Mucosa of stomach (tissue), 1 donor: ENCODE results near the gene SNX24.

Experiments used
- H3K27me3 ChIP-seq: one replicate; pipeline ENCODE4 v1.7.0; 2013; ENCODE audit warnings: mild to moderate bottlenecking, low read length; ENCODE audit not compliant: control insufficient read depth, insufficient read depth
- H3K36me3 ChIP-seq: one replicate; pipeline ENCODE4 v1.7.0; 2013; ENCODE audit warnings: low read length; ENCODE audit not compliant: control insufficient read depth, insufficient read depth
- H3K4me1 ChIP-seq: one replicate; pipeline ENCODE4 v1.7.0; 2013; ENCODE audit warnings: mild to moderate bottlenecking, low read length; ENCODE audit not compliant: control insufficient read depth, insufficient read depth
- H3K4me3 ChIP-seq: one replicate; pipeline ENCODE4 v1.7.0; 2013; ENCODE audit warnings: low read length
- H3K9ac ChIP-seq: one replicate; pipeline ENCODE4 v1.7.0; 2013; ENCODE audit warnings: mild to moderate bottlenecking, low read length, moderate library complexity
- H3K9me3 ChIP-seq: one replicate; pipeline ENCODE4 v1.7.0; 2013; ENCODE audit warnings: mild to moderate bottlenecking, low read length, moderate library complexity; ENCODE audit not compliant: control insufficient read depth
- donor health status: Pancreatic carcinoma.

The SNX24 gene

DNA sequence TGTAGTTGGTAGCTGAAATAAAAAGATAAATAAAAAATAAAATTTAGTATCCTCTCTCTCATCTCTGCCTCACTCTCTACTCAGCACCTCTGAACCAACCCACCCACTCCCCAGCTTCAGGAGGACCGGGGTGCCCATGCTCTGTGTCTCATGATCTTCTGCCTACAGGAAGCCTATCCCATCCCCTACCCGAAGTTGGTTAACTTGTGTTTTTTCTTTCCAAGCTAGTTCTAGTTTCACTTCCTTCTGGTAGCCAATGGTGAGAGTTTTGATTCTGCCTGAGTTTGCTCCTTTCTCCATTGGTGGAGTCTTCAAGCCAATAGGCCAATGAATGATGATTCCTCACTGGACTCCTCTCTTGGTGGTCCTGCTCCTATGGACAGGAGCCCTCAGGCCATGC, 32.1 kb downstream of the SNX24 start:
- H3K9ac ChIP-seq: no peak overlapping the region
- no peaks in the 10 kb centered on the region for H3K27me3 ChIP-seq

DNA sequence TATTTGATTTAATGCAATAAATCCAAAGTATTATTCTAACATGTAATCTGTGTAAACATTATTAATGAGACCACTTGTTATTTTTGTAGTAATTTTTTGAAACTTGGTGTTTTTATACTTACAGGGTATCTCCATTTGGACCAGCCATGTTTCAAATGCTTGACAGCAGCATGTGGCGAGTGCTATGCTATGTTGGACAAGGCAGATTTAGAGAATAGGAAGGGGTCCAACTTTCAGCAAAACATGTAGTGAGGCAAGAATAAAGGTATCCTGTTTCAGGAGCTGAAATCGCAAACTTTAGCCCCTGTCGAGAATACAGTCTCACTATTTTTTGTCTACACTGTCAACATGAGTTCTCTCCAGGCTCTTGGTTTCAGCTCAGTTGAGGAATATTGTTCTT, 33.7 kb downstream of the SNX24 start:
- Histone ChIP-seq H3K4me1 (no peaks in the 10 kb centered on the region), H3K4me3 (no peak overlapping the region), H3K36me3 (no peaks in the 10 kb centered on the region), H3K9ac (no peak overlapping the region), H3K27me3 (no peaks in the 10 kb centered on the region), H3K9me3 (no peaks in the 10 kb centered on the region)

More for the DNA sequence above, 32.1 kb downstream of the SNX24 start:
- Histone ChIP-seq H3K4me3 (no peak overlapping the region), H3K9me3 (no peaks in the 10 kb centered on the region), H3K4me1 (no peaks in the 10 kb centered on the region), H3K36me3 (no peaks in the 10 kb centered on the region)

DNA sequence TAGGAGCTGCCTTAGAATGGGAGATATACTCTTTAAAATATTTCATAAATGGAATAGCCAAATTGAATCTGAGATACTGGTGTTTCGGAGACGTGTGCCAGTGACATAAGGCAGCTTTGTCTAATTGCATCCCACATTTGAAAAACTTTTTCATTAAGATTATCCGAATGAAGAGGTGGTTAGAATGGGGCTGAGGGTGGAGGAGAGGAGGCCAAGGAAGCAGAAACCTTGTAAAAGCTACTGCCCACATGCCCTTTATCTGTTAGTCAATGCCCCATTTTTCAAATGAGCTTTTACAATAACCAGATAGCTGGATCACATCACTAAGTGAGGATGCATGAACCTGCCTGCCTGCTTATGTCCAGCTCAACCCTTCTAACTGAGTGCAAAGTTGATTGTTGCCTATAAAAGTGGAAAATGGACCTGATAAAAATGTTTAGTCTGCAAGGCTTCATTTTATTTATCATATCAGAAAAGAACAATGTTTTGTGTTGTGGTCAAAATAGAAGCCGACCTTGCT, 34.8 kb downstream of the SNX24 start:
- Histone ChIP-seq H3K36me3 (no peaks in the 10 kb centered on the region), H3K9me3 (no peaks in the 10 kb centered on the region), H3K27me3 (no peaks in the 10 kb centered on the region), H3K4me1 (no peaks in the 10 kb centered on the region), H3K4me3 (no peak overlapping the region), H3K9ac (no peak overlapping the region)

DNA sequence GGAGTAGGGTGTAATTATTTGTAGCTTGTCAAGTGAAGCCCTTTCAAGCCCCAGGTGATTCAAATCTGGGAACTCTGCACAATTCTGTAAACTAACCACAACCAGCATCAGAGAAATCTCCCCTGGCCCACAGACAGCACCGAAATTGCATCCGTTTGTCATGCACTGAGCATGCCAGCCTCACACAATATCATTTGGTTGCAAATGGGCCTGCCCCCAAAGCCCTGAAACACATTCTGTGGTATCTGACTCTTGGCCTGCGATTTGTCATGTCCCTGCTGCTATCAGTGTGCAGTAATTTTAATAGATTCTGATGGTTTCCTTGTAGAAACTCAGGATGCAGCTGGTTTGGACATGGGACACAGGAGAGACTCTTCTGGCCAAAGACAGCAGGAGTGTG, 35.3 kb downstream of the SNX24 start:
- Histone ChIP-seq H3K9me3 (no peaks in the 10 kb centered on the region), H3K4me1 (no peaks in the 10 kb centered on the region), H3K36me3 (no peaks in the 10 kb centered on the region), H3K27me3 (no peaks in the 10 kb centered on the region), H3K9ac (no peak overlapping the region), H3K4me3 (no peak overlapping the region)

DNA sequence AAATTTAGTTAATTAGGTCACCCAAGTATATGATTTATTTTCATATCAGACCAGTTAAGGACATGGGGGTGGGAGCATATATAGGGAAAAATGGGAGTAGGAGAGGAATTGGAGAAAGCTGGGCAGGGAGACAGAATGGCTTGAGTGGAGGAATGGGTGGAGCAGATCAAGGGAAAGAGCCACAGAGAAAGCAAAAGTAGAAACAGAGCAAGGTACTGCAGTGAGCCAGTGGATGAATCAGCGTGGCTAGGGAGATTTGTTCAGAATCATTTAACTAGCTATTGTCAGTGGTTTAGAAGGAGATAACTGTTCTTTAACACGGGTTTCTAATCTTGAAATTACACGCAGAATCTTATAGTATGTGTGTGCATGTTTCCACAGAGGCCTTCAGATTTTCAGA, 37.4 kb downstream of the SNX24 start:
- no peaks in the 10 kb centered on the region for H3K27me3 ChIP-seq
- no peaks in the 10 kb centered on the region for H3K36me3 ChIP-seq
- H3K9me3 ChIP-seq: no peaks in the 10 kb centered on the region
- H3K4me3 ChIP-seq: no peak overlapping the region
- no peak overlapping the region for H3K9ac ChIP-seq
- no peaks in the 10 kb centered on the region for H3K4me1 ChIP-seq

DNA sequence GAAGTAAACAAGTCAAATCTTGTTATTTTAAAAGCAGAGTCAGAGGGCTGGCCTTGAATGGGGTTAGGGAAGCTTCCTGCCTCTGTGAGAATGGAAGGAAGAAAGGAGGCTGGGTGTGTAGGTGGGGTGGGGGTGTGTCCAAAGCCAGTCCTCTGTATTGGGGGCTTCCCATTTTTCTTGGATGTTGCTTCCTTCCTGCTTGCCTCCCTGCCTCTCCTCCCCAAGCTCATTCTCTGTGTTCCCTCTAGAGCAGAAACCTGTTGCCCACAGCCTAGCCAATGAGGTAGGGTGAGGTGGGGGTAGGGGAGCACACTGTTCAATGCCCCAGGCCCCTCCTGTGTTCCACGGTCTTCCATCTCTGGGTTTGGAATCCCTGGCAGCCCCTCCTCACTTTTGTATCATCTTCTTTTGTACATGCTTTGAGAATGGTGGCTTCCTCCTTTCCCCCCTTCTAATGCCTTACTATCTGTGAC, 39.7 kb downstream of the SNX24 start:
- Histone ChIP-seq H3K9ac (no peak overlapping the region), H3K36me3 (no peaks in the 10 kb centered on the region), H3K4me3 (no peak overlapping the region), H3K4me1 (no peaks in the 10 kb centered on the region), H3K9me3 (no peaks in the 10 kb centered on the region), H3K27me3 (no peaks in the 10 kb centered on the region)

DNA sequence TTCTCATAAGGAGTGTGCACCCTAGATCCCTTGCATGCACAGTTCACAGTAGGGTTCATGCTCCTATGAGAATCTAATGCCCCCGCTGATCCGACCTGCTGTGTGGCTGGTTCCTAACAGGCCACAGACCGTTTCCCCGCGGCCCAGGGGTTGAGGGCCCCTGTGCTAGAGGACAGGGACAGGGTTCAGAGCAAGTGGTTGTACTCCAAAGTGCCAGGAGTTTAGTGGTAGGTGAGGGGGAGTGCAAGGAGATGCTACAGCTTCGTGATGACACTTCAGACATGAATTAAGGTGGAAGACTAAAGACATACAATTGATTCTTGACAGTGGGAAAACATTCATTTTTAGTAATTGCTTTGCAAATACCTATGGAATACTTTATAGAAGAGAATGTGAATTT, 40.5 kb downstream of the SNX24 start:
- Histone ChIP-seq H3K9me3 (no peaks in the 10 kb centered on the region), H3K27me3 (no peaks in the 10 kb centered on the region), H3K36me3 (no peaks in the 10 kb centered on the region), H3K9ac (no peak overlapping the region), H3K4me3 (no peak overlapping the region), H3K4me1 (no peaks in the 10 kb centered on the region)

DNA sequence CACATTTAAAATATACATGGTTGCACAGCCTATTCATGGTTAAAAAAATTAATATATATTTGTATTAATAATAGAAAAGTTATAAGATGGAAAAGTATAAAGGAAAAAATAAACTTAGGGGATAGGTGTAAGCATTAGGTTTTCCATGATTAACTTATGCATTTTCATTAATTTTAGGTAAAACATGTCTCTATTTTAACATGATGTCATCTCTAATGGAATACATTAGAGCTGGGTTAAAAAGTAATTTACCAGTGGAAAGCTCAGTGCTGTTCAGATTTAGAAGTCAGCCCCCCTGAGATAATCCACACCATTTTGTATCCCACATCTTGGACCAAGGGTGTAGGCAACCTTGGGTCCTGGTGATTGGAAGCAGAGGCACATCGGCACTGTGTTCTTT, 49.7 kb downstream of the SNX24 start:
- no peaks in the 10 kb centered on the region for H3K36me3 ChIP-seq
- H3K4me3 ChIP-seq: no peak overlapping the region
- H3K9me3 ChIP-seq: no peaks in the 10 kb centered on the region
- H3K9ac ChIP-seq: no peak overlapping the region
- no peaks in the 10 kb centered on the region for H3K4me1 ChIP-seq
- no peaks in the 10 kb centered on the region for H3K27me3 ChIP-seq

DNA sequence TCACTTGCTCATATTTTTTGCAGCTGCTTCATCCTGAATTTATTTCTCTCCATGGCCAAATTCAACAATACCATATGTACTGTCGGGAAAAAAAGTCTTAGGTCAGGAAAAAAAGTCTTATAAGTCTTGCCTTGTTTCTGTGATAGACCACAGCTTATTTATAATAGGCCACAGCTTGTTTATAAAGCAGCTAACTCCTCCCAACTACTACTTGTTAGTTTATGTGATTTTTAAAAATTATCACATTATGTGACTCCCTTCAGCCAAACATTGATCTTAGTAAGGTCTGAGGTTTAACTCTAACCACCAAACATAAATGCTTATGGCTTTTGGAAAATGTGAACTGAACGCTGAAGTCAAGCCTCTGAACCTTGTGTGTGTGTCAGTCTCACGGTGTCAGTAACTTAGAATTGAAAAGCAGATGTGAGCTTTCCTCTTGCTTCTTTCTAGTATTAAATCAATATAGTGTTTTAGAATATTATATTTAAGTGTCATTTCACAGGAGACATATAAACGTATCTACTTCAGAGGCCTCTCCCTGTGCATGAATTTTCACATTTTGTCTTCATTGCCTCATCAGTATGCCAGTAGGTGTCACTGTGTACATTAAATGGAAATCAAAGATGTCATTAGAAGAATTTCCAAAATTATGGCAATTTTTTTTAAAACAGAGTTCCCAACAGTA, 51.3 kb downstream of the SNX24 start:
- no peaks in the 10 kb centered on the region for H3K36me3 ChIP-seq

DNA sequence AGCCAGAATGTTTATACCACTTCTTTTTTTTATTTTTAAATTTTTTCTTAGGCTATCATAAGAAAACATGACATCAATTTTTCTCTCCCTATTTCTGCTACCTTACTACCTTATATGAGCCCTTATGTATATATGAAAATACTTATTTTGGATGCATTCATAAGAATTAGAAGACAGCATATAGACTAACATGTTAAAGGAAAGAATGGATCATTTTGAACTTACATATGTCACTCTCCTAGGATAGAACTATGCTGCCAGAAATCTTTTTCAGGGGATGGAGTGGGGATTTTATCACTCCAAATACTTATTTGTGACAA, 51.8 kb downstream of the SNX24 start:
- Histone ChIP-seq H3K4me1 (no peaks in the 10 kb centered on the region), H3K27me3 (no peaks in the 10 kb centered on the region), H3K9me3 (no peaks in the 10 kb centered on the region), H3K9ac (no peak overlapping the region), H3K4me3 (no peak overlapping the region), H3K36me3 (no peaks in the 10 kb centered on the region)

More for the DNA sequence above, 51.3 kb downstream of the SNX24 start:
- H3K4me3 ChIP-seq: no peak overlapping the region
- no peaks in the 10 kb centered on the region for H3K9me3 ChIP-seq
- no peaks in the 10 kb centered on the region for H3K4me1 ChIP-seq
- H3K27me3 ChIP-seq: no peaks in the 10 kb centered on the region
- H3K9ac ChIP-seq: no peak overlapping the region

DNA sequence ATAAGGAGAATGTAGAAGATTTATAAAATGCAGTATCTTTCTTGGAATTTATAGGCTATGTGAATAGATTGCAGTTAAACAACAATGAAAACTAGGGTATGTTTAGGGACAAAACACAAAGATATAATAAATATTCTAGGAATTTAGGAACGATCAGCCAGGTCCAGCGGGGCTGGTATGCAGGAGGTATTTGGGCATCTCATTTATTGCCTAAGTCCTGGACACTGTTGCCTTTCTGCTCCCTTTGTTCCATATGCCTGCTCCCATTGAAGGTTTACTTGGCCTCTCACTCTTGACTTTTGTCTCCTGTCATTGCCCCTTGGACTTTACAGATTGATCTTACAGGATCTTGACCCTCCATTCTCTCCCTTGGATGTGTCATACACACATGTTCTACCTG, 55.9 kb downstream of the SNX24 start:
- no peaks in the 10 kb centered on the region for H3K9me3 ChIP-seq
- H3K36me3 ChIP-seq: no peaks in the 10 kb centered on the region
- H3K27me3 ChIP-seq: no peaks in the 10 kb centered on the region
- no peak overlapping the region for H3K4me3 ChIP-seq
- H3K9ac ChIP-seq: no peak overlapping the region
- no peaks in the 10 kb centered on the region for H3K4me1 ChIP-seq

DNA sequence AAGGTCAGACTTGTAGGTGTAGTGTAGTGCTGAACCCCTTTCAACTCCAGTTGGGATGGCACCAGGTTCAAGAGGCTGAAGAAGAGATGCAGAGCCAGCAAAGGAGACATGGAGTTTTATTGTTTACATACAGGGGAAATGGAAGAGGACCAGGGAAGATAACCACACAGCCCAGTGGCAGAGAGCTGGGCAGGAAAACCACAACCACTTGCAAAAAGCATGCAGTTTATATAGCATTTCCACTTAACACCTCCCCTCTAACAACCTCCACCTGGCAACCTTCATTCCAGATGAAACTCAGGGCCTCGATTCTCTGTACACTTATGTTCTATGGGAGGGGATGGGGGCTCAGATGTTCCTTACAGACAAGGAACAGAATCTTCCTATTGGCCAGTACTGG, 56.9 kb downstream of the SNX24 start:
- Histone ChIP-seq H3K9me3 (no peaks in the 10 kb centered on the region), H3K4me3 (no peak overlapping the region), H3K36me3 (no peaks in the 10 kb centered on the region), H3K27me3 (no peaks in the 10 kb centered on the region), H3K4me1 (no peaks in the 10 kb centered on the region), H3K9ac (no peak overlapping the region)

DNA sequence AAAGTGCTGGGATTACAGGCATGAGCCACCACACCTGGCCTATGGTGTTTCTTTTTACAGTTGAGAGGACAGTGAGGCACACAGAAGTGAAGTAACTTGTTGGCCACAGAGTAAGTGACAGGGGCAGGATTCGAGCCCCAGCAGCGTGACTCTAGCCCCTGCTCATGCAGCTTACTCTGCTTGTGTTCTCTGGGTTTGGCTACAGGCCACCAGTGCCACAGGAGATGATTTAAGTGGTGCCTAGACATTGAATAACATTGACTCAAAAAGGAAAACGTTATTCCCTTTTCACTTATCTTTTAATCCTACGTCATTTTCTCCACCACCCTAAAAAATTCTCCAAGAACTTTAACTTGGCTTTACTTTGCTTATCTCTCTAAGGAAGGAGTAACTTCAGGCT, 61.4 kb downstream of the SNX24 start:
- H3K4me1 ChIP-seq: no peaks in the 10 kb centered on the region
- H3K4me3 ChIP-seq: no peak overlapping the region
- no peaks in the 10 kb centered on the region for H3K27me3 ChIP-seq
- H3K9ac ChIP-seq: no peak overlapping the region
- no peaks in the 10 kb centered on the region for H3K36me3 ChIP-seq
- no peaks in the 10 kb centered on the region for H3K9me3 ChIP-seq
